ENCODE measurements around the gene PCDH12.
"Not testable (repeated sequence)": the region's sequence is repeated elsewhere in the genome, so short reads cannot be mapped to it uniquely, and the experiment has no call there.

The PCDH12 gene

DNA sequence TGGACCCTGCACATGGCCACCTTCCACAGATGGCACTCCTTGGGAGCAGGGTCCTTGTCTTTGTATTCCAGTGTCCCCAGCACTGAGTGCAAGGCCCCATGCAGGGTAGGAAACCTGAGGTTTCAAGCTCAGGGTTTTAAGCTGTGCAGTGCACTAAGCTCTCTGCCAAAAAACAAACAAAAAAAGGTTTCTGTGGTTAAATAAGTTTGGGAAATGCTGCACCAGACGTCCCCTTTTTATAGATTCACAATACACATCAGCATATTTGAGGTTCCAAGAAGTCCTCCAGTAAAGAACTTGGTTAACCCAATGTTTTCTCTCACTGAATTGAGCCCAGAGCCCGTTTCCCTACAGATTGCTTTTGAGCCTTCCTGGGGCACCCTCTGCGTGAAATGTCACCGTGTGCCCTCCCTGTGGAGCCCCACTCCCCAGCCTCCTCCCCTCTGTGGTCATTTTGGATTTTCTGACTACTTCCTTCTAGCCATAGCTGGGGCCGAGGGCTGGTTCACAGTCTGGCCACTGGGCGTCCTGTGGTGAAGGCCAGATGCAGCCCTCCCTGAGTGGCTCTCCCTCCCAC, 17.2 kb downstream of the PCDH12 start:
- no peak for DNase-seq (ENCODE audit: low spot score)

DNA sequence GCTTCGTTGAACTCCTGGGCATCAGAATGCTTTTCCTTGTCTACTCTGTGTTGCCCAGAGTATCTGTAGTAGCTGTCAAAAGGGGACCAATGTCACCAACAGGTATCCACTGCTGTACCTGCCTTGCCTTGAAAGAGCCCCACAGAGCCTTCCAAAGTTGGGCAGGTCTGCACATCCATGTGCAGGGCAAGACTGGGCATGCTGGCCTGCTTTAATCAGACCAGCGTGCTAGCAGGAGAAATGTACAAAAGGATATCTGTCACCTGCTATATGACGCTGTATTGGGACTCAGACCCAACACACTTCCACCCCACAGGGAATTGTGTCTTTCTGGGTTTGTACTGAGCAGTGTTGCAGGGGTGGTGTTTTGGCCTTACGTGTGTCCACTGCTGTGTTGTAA, 22.5 kb downstream of the PCDH12 start:
- no peak for DNase-seq (ENCODE audit: low spot score)

- no peak for DNase-seq (ENCODE audit: low spot score)
Measured at GRCh38 chr5:141934099-141934844, 23.7 kb downstream of the PCDH12 start.

DNA sequence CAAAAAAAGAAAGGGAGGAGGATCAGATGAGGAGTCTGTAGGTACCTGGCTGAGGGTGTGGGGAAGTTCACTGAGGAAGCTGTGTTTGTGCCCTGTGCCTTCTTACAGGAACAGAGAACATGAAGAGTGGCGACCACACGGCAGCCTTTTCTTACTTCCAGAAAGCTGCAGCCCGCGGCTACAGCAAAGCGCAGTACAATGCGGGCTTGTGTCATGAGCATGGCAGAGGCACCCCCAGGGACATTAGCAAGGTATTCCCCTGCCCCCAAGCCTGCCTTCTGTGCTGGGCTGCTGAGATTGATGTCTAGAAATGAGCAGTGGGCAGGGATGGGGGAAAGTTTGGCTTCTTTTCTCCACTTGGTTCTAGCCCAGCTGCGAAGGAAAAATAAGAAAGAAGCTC, 24.9 kb downstream of the PCDH12 start:
- no peak for DNase-seq (ENCODE audit: low spot score)

GRCh38 chr5:141931694-141932093, 26.3 kb downstream of the PCDH12 start:
- no peak for DNase-seq (ENCODE audit: low spot score)

DNA sequence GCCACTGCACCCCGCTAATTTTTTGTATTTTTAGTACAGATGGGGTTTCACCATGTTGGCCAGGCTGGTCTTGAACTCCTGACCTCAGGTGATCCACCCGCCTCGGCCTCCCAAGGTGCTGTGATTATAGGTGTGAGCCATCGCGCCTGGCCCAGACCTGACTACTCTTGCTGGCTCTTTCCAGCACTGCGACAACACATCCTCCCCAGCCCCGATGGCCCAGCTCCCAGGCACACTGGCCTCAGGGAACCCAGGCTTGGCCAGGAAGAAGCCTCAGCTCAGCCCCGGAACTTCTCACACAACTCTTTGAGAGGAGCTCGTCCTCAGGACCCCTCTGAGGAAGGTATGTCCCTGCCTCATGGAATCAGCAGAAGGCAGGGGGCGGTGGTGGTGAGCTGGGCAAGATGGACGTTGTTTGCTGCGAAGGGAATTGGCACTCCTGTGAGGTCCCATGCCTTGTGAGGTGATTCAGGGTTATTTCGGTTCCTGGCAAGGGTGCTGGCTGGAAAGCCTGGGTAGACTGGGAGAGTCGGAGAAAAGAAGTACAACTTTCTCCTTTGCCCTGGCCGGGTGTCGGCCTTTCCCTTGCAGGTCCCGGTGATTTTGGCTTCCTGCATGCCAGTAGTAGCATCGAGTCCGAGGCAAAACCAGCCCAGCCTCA, 28.5 kb downstream of the PCDH12 start:
- no peak for DNase-seq (ENCODE audit: low spot score)

GRCh38 chr5:141928051-141928450, 30.0 kb downstream of the PCDH12 start:
- DNase-seq (ENCODE audit: low spot score): no peak

DNA sequence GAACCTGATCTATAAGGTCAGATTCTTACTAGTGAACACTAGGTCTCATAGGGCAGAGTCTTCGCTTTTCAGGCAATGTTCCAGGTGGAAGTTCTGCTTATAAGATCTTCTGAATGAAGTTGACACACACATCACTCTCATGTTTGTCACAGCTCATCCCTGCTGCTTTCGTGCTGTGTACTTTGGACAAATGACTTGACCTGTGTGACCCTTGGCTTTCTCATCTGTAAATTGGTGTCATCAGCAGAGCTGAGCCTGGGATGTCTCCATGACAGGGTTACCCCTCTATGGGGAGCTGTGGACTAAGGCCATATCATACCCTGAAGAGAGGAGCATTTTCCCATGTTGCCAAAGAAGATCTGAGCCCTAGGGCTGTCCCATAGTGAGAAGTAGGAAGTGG, 31.6 kb downstream of the PCDH12 start:
- DNase-seq (ENCODE audit: low spot score): no peak

DNA sequence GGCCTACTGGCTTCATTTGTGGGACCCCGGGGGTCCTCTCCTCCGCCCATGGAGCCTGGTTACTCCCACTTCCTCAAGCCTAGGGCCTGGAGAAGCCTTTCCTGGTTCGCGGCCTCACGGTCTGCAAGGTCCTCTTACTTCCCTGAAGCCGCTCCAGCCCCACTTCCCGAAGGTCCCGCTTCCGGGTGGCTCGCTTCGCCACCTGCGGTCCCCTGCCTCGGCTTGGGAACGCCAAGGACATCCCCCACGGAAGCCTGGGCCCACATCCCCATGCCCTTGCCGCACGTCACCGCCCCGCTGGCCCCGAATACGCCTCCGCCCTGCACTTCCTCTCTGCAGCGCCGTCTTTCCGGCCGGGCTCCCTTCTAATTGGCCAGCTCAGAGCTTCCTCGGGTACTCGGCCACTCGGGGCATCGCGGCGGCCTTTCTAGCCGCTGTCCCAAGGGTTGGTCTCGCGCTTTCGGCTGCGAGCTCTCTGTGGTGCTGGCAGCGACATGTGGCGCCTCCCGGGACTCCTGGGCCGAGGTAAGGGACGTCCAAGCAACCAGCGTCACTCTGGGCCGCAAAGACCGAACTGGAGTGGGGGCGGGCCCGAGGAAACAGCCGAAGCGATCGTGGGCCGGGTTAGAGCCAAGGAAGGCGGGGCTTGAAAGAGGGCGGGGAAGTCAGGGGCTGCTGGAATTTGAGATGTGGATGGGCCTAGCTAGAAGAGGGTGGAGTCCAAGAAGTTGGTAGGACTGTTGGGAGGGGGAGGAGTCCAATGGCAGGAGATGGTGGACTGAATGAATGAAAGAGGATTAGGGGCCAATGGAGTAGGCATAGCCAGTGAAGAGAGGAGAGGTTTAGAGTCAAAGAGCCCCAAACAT, 34.3 kb downstream of the PCDH12 start, which contains the start of gene DELE1:
Gene DELE1 (plus strand): TSS at position 424 of the 866 bp plus-strand sequence. CDS start 71 bp downstream, at position 495.
- DNase-seq (ENCODE audit: low spot score): peak; percentile 87

DNA sequence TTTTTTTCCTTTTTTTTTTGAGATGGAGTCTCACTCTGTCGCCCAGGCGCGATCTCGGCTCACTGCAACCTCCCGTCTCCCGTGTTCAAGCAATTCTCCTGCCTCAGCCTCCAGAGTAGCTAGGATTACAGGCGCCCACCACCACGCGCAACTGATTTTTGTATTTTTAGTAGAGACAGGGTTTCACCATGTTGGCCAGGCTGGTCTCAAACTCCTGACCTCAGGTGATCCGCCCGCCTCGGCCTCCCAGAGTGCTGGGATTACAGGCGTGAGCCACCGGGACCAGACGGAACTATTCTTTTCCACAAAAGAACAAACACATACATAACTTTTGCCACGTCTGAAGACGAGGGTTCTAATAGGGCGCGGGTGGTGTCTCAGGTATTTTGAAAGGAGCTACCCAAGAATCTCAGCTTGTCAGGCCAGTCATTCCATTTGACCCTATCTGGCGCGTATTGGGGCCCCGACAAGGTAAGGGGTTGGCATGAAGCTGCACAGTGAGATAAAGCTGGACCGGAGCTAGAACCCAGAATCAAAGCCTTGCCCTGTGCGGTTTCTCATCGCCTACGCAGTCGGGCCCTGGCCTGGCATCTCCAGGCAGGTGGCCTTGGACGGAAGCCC, 35.1 kb downstream of the PCDH12 start:
- DNase-seq (ENCODE audit: low spot score): not testable (repeated sequence)

- DNase-seq (ENCODE audit: low spot score): no peak
Measured at GRCh38 chr5:141920771-141921170, 37.2 kb downstream of the PCDH12 start.

DNA sequence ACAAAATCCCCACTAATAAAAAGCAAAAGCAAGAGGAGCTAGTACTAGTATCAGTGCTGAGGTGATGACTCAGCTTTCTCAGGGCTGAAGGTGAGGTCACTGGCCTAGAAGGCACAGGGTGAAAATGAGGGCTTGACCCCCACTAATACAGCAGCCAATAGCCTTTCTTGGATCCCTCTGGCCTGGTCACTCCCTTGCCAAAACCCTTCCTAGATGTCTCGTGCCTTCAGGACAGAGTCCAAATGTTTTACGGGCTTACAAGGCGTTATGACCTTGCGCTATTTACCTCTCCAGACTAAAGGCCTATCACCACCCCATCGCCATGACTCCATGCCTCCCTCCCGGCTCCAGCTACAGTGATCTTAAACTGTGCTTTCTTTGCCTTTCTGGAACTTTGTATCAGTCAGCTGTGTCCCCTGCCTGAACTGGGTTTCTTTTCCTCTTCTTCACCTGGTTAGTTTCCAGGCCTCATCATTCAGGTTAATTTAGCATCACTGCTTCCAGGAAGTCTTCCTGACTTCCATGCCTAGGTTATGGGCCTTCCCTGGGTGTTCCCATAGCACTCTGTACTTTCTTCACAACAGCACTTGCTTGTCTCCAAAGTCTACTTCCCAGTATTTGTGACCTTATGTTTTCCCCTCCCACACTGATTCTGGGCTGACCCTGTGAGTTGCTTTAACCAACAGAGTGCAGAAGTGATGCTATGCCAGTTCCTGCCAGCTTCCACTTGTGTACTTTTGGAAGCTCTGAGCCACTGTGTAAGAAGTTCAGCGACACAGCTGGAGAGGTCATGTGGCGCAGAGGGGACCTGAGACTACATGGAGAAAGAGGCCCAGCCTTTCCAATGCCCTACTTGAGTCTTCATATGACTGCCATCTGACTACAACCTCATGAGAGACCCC, 38.5 kb downstream of the PCDH12 start:
- no peak for DNase-seq (ENCODE audit: low spot score)

DNA sequence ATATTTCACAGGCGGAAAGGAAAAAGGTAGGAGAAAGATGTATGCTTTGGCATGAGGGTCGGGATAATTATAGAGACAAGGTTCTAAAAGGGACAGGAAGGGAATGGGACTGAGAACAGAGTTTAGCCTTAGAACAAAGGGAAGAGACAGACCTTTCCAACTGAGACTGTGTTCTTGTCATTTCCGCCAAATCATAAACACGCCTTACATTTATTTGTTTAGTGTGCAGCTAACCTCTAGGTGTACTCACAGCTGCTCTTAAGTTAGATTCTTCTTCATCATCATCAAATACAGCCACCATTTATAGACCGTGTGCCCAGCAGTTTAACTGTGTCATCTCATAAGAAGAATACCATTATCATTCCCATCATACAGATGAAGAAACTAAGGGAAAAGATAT, 40.2 kb downstream of the PCDH12 start:
- no peak for DNase-seq (ENCODE audit: low spot score)

DNA sequence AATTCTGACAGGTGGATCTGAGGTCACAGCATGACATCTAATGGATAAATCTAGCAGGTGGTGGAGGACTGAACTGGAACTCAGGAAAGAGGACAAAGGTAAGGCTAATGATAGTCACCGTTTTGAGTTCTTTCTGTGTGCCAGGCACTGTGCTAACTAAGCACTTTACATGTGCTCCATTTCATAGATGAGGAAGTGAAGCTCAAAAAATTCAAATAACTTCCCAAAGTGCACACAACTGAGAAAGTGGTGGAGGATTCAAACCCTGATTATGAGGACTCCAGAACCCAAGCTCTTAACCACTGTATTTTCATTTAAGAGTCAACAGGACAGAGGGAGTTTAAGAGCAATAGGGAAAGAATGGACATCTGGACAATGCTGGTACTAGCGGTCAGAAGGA, 41.5 kb downstream of the PCDH12 start:
- no peak for DNase-seq (ENCODE audit: low spot score)

DNA sequence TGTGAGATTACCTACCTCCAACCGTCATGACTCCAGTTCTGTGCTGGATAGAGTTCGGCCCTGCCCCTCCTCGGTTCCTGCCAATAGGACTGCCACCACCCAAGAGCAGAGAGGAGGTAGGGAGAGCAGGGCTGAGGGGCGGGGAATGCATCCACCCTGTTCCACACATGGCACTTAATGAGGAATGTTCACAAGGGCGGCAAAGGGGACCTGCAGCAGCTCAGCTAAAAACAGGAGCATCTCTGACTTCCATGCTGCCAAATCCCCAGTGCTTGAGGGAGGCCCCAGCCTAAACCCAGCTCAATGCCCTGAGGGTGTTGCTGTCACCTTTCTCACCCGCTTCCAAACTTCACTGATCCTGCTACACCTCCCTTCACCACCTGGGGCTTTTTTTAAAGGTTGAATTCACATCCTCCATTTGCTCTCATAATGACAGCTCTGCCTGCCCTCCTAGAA, 42.1 kb downstream of the PCDH12 start:
- no peak for DNase-seq (ENCODE audit: low spot score)

- DNase-seq (ENCODE audit: low spot score): no peak
Measured at GRCh38 chr5:141914797-141915196, 43.2 kb downstream of the PCDH12 start.

DNA sequence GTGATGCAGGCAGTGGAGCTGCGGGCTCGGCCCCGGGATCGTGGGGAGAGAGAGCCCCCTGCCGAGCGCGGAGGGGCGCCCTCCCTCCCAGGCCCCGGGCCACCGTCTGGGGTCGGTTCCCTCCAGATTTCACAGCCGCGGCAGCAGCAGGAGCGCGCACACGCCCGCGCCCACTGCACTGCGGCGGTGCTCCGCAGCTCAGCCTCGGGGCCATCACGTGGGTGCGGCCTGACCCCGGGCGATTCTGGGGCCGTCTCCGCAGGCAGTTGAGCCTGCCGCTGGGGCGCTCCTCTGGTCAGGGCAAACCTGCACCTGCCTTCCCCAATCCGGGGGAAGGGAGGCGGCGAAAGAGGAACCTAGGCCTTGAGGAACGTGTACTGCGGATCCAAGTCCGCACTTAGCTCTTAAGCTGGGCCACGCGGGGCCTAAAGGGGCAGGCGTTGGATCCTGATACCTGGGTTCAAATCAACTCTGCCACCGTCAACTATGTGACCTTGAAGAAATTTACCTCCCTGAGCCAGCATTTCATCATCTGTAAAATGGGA, 43.7 kb downstream of the PCDH12 start:
- no peak for DNase-seq (ENCODE audit: low spot score)

DNA sequence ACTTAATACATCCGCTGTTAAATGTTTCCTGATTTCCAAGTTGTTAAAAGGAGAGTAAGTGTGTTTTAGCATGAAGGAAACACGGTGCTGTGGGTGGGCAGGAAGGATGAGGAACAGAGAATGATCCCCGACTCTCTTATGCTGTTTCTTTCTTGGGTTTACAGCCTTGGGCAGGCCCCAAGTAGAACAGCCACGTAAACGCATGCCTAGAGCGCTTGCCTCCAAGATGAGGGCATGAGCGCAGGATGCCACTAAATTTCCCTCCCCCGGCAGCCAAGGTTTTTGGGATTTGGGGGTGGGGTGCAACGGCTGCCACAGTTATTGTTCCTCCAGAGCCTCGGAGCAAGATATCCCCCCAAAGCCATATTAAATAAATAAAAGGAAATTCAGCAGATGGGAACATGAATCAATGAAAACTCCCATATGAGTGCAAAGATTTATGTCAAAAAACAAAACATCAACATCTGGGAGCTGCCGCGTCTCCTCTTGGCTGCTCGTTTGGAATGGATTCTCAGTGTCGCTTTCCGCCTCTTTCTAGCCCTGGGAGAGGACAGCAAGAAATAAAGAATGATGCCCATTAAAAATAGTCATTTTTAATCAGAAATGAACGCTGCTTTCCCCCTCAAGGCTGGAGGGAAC, 44.3 kb downstream of the PCDH12 start:
- DNase-seq (ENCODE audit: low spot score): no peak

DNA sequence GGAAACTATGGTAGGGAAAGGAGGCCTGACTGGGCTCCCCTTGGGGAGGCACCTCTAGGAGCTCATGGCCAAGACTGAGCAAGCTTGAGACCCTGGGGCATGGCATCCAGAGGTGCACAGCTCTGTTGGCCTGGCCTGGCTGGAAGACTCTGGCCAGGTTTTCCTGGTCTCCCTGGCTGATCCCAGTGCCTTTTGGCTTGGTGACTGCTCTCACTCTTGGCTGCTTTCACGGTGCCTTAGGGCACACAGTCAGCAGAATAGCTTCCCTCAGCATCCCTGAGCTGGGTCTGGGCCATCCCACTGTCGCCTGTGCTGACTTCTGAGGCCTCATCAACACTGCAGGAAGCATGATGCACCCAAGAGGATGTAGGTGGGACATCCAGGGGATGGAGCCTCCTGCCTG, 47.7 kb downstream of the PCDH12 start:
- no peak for DNase-seq (ENCODE audit: low spot score)

DNA sequence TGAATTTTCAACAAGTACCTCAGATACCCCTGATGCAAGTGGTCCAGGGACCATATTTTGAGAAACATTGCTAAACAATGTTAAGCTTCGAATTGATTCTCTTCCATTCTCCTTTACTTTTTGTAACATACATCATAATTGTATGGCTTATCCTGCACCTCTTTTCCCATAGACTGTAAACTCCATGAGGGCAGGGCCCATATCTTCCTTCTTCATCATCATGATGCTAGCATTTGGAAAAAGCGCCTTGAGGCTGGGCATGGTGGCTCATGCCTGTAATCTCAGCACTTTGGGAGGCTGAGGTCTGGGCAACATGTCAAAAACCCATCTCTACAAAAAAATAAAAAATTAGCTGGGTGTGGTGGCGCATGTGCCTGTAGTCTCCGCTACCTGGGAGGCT, 48.8 kb downstream of the PCDH12 start:
- DNase-seq (ENCODE audit: low spot score): no peak

Data from CD4-positive, alpha-beta T cell treated with Interleukin-2 at 100 ng/mL for 4 hours (primary cell).